Smooth muscle cell (in vitro differentiated cells): ENCODE results near the gene PRR35. TPM values are rescaled to one million over a fixed set of nuclear protein-coding genes. Genes with fewer than 3 reads are reported as not detected.
A peak's percentile ranks its signal among the peaks of the same experiment; 100 is the strongest.

Experiments
- DNase-seq: peaks from one replicate; lab custom pipeline; 2025; ENCODE audit not compliant: unreplicated experiment; lab: John Stamatoyannopoulos, UW
- H2AFZ ChIP-seq: fragments of 200-600 bp; sonication (generic); 2 replicates; pipeline ENCODE4 v1.6.0; 2016; ENCODE audit warnings: antibody characterized with exemption, low read depth, mild to moderate bottlenecking
- H3F3A ChIP-seq: fragments of 200-600 bp; sonication (generic); 2 replicates; pipeline ENCODE4 v1.6.0; 2017; ENCODE audit warnings: antibody characterized with exemption, low read depth
- H3K27ac ChIP-seq: fragments of 200-600 bp; sonication (generic); 2 replicates; pipeline ENCODE4 v1.5.1; 2016; ENCODE audit warnings: low read depth, mild to moderate bottlenecking
- H3K27me3 ChIP-seq: fragments of 200-600 bp; sonication (generic); 2 replicates; pipeline ENCODE4 v1.6.1; 2016; ENCODE audit warnings: low read depth, mild to moderate bottlenecking
- H3K36me3 ChIP-seq: fragments of 200-600 bp; sonication (generic); 2 replicates; pipeline ENCODE4 v1.5.1; 2016; ENCODE audit warnings: low read depth
- H3K4me1 ChIP-seq: fragments of 200-600 bp; sonication (generic); 2 replicates; pipeline ENCODE4 v1.5.1; 2016; ENCODE audit warnings: low read depth
- H3K4me2 ChIP-seq: fragments of 200-600 bp; sonication (generic); 2 replicates; pipeline ENCODE4 v1.6.0; 2016; ENCODE audit warnings: mild to moderate bottlenecking
- H3K4me3 ChIP-seq: fragments of 200-600 bp; sonication (generic); 2 replicates; pipeline ENCODE4 v1.5.1; 2016; ENCODE audit warnings: mild to moderate bottlenecking
- H3K79me2 ChIP-seq: fragments of 200-600 bp; sonication (generic); 2 replicates; pipeline ENCODE4 v1.6.0; 2016; ENCODE audit warnings: low read depth, mild to moderate bottlenecking
- H3K9ac ChIP-seq: fragments of 200-600 bp; sonication (generic); 2 replicates; pipeline ENCODE4 v1.6.0; 2016; ENCODE audit warnings: low read depth
- H3K9me3 ChIP-seq: fragments of 200-600 bp; sonication (generic); replicated peaks from 2 replicates; pipeline ENCODE4 v1.5.1; 2016; ENCODE audit warnings: low read depth
- H4K20me1 ChIP-seq: fragments of 200-600 bp; sonication (generic); 2 replicates; pipeline ENCODE4 v1.6.0; 2016; ENCODE audit warnings: low read depth
- CTCF ChIP-seq: fragments of 200-600 bp; sonication (generic); IDR thresholded peaks from 2 replicates; pipeline ENCODE4 v1.5.1; 2017; ENCODE audit warnings: borderline replicate concordance, mild to moderate bottlenecking, antibody characterized with exemption; ENCODE audit not compliant: insufficient read depth, poor library complexity, severe bottlenecking
- WGBS: methylation state at CpG from one replicate; pipeline ENCODE4 v1.1.7; 2016; ENCODE audit warnings: low lambda C conversion rate; 5-methylcytosine and 5-hydroxymethylcytosine counted together
- polyA plus RNA-seq: library from polyadenylated mRNA; unstranded; fragments of >200 nt; fragmentation: Nextera tagmentation; extraction: Ambion mirVana; gene quantifications from 2 replicates; pipeline ENCODE4 v1.2.1, GENCODE V29; 2016
- total RNA-seq: library from RNA; depleted of rRNA; stranded (reverse); fragments of >200 nt; gene quantifications from 2 replicates; pipeline ENCODE4 v1.2.3, GENCODE V29; 2014

PRR35 gene
- total and polyA plus RNA-seq, 2 experiments from 2014 or later, result not detected

GRCh38 chr16:561957-562938, 2.1 kb downstream of the PRR35 start:
- Histone ChIP-seq H3F3A (no peaks in the 10 kb centered on the region), H2AFZ (no peak overlapping the region), H4K20me1 (no peaks in the 10 kb centered on the region), H3K79me2 (no peaks in the 10 kb centered on the region), H3K4me1 (peaks cover 14% of the 10 kb centered on the region), H3K27ac (no peak overlapping the region), H3K9ac (no peak overlapping the region), H3K27me3 (peaks cover 41% of the 10 kb centered on the region), H3K4me3 (no peak overlapping the region), H3K9me3 (no peaks in the 10 kb centered on the region), H3K4me2 (no peak overlapping the region), H3K36me3 (no peaks in the 10 kb centered on the region)
- no peak for DNase-seq
- WGBS, result 95% methylated on average over 41 of the region's 43 CpGs
- no peak for TF ChIP-seq CTCF

- peaks cover 36% of the 10 kb centered on the region for H3K27me3 ChIP-seq
- WGBS, result 91% methylated on average over 20 of the region's 30 CpGs
Measured at GRCh38 chr16:563072-563644, 3.0 kb downstream of the PRR35 start.

GRCh38 chr16:564690-565418, 4.7 kb downstream of the PRR35 start:
- DNase-seq, result no peak
- 95% methylated on average over 37 of the region's 42 CpGs for WGBS
- no peak for TF ChIP-seq CTCF

More at GRCh38 chr16:563072-563644, 3.0 kb downstream of the PRR35 start:
- no peak for DNase-seq
- H3K9me3 ChIP-seq, result no peaks in the 10 kb centered on the region
- no peak overlapping the region for H3K9ac ChIP-seq
- no peak overlapping the region for H3K27ac ChIP-seq
- H4K20me1 ChIP-seq, result no peaks in the 10 kb centered on the region
- no peaks in the 10 kb centered on the region for H3K36me3 ChIP-seq
- H3K4me1 ChIP-seq, result peaks cover 14% of the 10 kb centered on the region
- TF ChIP-seq CTCF, result no peak
- H3K79me2 ChIP-seq, result no peaks in the 10 kb centered on the region
- H3K4me3 ChIP-seq, result no peak overlapping the region
- no peaks in the 10 kb centered on the region for H3F3A ChIP-seq
- H2AFZ ChIP-seq, result no peak overlapping the region
- H3K4me2 ChIP-seq, result no peak overlapping the region

More at GRCh38 chr16:564690-565418, 4.7 kb downstream of the PRR35 start:
- no peaks in the 10 kb centered on the region for H3K79me2 ChIP-seq
- peaks cover 19% of the 10 kb centered on the region for H3K4me1 ChIP-seq
- H3F3A ChIP-seq, result no peaks in the 10 kb centered on the region
- H3K4me3 ChIP-seq, result no peak overlapping the region
- H3K9me3 ChIP-seq, result no peaks in the 10 kb centered on the region
- H3K36me3 ChIP-seq, result no peaks in the 10 kb centered on the region
- H3K27ac ChIP-seq, result no peak overlapping the region
- peak overlapping the region; percentile 62 for H3K4me2 ChIP-seq
- peaks cover 19% of the 10 kb centered on the region for H3K27me3 ChIP-seq
- no peaks in the 10 kb centered on the region for H4K20me1 ChIP-seq
- no peak overlapping the region for H3K9ac ChIP-seq
- H2AFZ ChIP-seq, result no peak overlapping the region
